NCI-H146 treated with DMSO at 0.1 percent for 48 hours (cell line): ENCODE results near the gene ACTR6.
"Not testable (repeated sequence)": the region's sequence is repeated elsewhere in the genome, so short reads cannot be mapped to it uniquely, and the experiment has no call there.

Source experiments
- DNase-seq: peaks from one replicate; lab custom pipeline; 2025; ENCODE audit not compliant: unreplicated experiment; lab: John Stamatoyannopoulos, UW

The ACTR6 gene

GRCh38 chr12:100184549-100185145, 16.0 kb upstream of the ACTR6 start:
- no peak for DNase-seq

DNA sequence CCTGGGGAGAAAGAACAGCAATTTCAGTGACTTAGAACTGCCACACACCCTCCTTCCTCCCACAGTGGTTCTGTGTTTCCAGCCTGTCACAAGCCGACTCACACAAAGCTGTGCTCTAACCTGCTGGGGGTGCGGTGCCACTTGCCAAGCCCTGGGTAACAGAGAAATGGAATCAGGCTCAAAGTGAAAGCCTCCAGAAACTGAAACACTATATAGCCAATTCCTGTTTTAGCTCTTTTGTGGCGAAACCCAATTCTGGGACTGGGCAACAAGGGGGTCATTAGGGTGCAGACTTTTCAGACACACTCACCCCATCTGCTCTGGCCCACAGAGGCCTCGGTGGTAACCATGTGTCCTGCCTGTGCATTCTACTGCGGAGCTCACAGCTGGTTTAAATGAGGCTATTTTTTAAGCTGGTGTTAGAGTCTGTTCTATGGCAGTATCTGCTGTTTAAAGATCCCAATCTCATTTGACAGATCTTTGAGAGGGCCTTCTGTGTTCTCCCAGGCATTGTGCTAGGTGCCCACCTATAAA, 15.2 kb upstream of the ACTR6 start:
- DNase-seq, result no peak

DNA sequence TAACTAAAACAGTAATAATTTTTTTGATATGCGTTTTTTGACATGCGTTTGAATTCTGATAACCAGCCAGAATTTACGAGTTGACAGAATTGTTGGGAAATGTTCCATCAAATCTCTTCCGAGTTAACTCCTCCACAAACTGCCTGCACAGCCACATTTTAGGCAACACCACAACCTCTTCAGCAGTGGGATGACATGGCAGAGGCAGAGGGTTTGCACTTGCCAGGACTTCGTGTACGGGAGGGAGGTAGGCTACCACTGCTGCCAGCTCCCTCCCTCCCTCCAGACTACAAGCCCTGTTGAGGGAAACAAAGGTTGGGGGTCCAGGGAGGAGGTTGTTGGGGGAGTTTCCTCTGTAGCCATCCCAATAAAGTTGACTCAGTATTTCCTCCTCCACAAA, 14.5 kb upstream of the ACTR6 start:
- no peak for DNase-seq

GRCh38 chr12:100187068-100187467, 13.5 kb upstream of the ACTR6 start:
- no peak for DNase-seq

GRCh38 chr12:100187857-100188519, 12.6 kb upstream of the ACTR6 start:
- no peak for DNase-seq

GRCh38 chr12:100188888-100189635, 11.6 kb upstream of the ACTR6 start:
- not testable (repeated sequence) for DNase-seq

DNA sequence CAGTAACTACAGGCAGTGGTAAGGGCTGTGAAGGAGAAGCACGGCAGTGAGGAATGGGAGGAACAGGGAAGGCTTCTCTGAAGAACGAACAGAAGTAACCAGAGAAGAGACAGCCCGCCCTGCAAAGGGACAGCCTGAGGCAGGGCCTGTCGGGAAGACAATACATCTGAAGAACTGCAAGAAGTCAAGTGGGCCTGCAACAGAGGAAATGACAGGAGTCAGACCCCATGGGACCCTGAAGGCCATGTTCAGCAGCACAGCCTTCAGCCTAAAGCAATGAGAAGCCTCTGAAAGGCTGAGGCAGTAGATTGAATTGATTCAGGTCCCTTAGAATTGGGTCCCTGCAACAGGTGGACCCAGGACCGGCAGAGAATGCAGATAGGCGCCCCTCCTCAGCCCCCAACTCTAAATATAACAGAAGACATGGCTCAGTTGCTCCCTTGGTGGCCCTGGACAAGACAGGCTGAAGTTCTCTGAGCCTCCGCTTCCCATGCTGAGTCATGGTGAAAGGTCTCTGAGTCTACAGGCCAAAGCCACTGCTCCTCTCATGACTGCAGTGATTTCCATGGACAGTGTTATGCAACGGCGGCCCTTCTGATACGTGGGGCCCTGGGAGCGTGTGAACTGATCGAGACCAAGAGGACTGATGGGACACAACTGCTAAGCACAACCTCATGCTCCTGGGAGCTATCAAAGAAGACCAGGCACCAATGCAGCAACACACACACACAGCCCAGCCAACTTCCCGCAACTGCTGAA, 10.8 kb upstream of the ACTR6 start:
- no peak for DNase-seq

DNA sequence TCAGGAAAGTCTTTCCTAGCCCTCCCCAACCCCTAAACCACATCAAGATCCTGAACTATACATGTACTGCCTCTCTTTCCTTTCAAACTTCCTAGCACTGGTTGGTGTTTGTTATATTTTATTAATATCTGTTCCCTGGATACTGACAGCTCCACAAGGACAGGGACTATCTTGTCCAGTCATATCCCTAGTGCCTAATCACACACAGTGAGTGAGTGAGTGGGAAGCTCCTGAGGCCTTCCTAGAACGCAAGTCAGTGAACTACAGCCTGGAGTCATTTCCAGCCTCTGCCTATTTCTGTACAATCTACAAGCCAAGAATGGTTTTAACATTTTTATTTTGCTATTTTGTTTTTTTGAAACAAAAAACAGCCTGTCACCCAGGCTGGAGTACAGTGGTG, 7.5 kb upstream of the ACTR6 start:
- no peak for DNase-seq

GRCh38 chr12:100197486-100197885, 3.1 kb upstream of the ACTR6 start:
- no peak for DNase-seq

- DNase-seq, result no peak
These were observed 1.6 kb upstream of the ACTR6 start for GRCh38 chr12:100199023-100199346.

DNA sequence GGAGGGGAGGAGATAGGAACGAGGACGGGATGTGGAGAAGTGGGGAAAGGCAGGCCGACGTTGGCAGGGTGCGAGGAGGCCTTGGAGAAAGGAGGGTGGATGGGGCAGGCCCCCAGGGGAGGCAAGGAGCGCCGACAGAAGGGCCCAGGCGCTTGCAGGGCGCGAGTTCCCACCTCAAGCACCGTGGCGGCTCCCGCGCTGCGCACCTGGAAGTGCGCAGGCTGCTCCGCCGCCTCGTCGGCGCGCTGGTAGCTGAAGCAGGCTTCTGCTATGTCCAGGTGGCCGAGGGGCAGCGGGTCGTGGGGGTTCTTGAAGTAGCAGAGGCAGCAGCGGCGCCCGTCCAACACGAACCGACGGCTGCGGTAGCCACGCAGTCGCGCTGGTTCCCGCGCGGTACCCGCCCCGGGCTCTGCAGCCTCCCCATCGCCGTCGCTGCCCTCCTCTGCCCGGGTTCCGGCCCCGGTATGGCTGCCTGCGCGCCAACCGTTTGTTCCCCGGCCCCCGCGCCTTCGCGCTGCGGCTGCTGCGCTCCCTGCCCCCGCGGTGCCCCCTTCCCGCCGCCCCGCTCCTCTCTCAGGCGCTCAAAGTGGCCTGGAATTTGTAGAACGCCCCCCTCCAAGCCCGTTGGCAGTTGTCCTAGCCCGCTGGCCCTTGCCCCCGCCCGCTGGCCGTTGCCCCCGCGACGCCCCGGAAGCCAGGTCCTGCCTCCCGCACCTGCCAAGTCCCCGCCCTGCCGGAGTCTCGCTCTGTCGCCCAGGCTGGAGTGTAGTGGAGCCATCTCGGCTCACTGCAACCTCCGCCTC, 1.1 kb upstream of the ACTR6 start:
- peak; percentile 79 for DNase-seq

DNA sequence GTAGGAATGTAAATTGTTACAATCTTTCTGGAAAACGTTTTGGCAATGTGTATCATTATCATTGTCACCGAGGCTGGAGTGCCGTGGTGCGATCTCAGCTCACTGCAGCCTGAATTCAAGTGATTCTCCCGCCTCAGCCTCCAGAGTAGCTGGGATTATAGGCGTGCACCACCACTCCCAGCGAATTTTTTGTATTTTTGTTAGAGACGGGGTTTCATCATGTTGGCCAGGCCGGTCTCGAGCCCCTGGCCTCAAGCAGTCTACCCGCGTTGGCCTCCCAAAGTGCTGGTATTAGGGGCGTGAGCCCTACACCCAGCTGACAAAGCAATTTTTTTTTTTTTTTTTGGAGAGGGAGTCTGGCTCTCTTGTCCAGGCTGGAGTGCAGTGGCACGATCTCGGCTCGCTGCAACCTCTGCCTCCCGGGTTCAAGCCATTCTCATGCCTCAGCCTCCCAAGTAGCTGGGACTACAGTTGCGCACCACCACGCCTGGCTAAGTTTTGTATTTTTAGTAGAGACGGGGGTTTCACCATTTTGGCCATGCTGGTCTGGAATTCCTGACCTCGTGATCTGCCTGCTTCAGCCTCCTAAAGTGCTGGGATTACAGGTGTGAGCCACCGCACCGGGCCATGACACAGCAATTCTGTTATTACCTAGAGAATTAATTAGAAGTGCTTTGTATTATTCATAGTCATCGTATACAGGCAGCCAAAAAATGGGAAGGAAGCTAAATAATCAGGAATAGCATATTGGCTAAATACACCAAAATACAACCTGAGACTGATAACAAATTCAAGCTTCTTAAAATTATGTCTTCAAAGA, 1.2 kb downstream of the ACTR6 start:
- DNase-seq, result no peak

DNA sequence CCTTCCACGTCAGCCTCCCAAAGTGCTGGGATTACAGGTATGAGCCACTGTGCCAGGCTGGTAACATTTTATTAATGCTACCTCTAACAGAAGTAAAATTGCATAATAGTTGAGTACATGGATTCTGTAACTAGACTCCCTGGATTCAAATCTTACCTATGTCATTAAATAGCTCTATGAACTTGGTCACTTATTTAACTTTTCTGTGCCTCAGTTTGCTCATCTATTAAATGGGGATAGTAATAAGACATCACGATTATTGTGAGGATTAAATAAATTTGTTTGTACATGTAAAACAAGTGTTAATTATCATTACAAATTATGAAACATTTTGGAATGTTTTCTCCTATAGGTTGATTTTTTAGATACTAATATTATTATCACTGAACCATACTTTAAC, 6.7 kb downstream of the ACTR6 start:
- DNase-seq, result no peak

GRCh38 chr12:100208834-100209233, 8.2 kb downstream of the ACTR6 start:
- no peak for DNase-seq

- DNase-seq, result no peak
These were observed 11.1 kb downstream of the ACTR6 start for GRCh38 chr12:100211698-100212097.

DNA sequence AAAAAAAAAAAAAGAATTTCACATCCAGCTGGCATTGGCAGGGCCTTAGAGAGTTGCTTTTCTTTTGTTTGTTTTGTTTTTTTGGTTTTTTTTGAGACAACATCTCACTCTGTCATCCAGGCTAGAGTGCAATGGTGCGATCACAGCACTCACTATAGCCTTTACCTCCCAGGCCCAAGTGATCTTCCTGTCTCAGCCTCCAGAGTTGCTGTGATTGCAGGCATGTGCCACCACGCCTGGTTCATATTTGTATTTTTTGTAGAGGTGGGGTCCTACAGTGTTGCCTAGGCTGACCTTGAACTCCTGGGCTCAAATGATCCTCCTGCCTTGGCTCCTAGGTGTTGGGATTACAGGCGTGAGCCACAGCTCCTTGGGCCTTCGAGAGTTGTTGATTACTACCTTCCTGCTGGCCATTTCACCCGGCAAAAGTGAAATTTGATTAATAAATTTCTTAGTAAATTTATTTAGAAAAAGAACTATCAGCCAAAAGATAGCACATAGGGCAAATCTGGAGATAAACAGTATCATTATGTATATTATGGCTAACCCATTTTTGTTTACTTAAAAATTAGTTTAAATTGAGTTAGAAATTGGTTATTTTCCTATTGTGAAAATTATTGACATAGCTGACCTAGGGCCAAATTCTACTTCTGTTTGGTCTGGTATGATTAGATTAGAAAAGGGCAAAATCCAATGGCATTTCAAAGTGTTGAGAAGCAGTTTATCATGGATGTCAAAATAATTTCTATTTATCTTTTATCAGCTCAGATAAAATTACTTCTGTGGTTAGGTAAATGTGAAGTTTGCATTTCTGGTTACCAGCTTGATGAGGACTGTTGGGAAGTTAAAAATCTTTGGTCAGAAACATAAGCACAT, 12.6 kb downstream of the ACTR6 start:
- DNase-seq, result no peak

- no peak for DNase-seq
These were observed 13.9 kb downstream of the ACTR6 start for GRCh38 chr12:100214518-100214917.

DNA sequence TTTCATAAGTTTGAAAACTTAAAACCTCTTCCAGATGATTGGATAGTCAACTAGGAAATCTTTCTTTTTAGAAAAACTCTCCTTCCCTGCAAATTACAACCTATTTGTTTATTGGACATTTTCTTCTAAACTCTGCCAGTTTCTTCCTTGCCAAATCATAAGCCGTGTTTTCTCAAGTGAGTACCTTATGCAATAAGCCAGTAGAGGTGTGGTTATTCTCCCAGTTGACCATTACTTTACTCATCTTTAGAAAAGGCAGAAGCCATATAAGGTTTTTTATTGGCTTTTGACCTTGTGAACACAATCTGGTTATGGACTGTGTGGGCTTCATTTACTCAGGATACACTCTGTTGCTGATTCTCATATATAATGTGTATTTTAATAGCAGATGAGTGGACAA, 14.6 kb downstream of the ACTR6 start:
- no peak for DNase-seq

- DNase-seq, result no peak
These were observed 15.7 kb downstream of the ACTR6 start for GRCh38 chr12:100216337-100216736.
